K562 (cell line): Measurements from ENCODE around the gene HOXB3. TPM values are rescaled to one million over a fixed set of nuclear protein-coding genes. Genes with fewer than 3 reads are reported as not detected.

Experiments
- HDGF ChIP-seq: fragments of 450-650 bp; IDR thresholded peaks from 2 replicates; pipeline ENCODE4 v1.6.1; 2016
- HMGXB4 ChIP-seq: sonication (generic); formaldehyde crosslinking; IDR thresholded peaks from 2 replicates; pipeline ENCODE4 v1.8.1; 2023; ENCODE audit warnings: mild to moderate bottlenecking, missing genetic modification reagents
- L3MBTL2 ChIP-seq: fragments of 450-650 bp; IDR thresholded peaks from 2 replicates; pipeline ENCODE4 v1.6.1; 2016; ENCODE audit warnings: mild to moderate bottlenecking, moderate library complexity
- NR2F6 ChIP-seq: fragments of 450-650 bp; formaldehyde crosslinking; IDR thresholded peaks from 2 replicates; pipeline ENCODE4 v1.4.0; 2020; ENCODE audit warnings: mild to moderate bottlenecking
- NR4A1 ChIP-seq, 2 experiments: fragments of 250-450 bp in 1 of 2; fragments of 450-650 bp in 1 of 2; sonication (Bioruptor Pico) in 1 of 2; IDR thresholded peaks; 2 replicates each; pipeline versions ENCODE4 v1.4.0 to v1.6.1; 2016 to 2020; ENCODE audit warnings: mild to moderate bottlenecking in 2 of 2, missing compliant biosample characterization in 1 of 2, missing genetic modification characterization in 1 of 2, moderate library complexity in 1 of 2
- REST ChIP-seq, 2 experiments: fragments of 450-650 bp; formaldehyde crosslinking in 1 of 2; IDR thresholded peaks; 2 replicates each; pipeline versions ENCODE4 v1.4.0 to v1.6.1; 2014 to 2020; ENCODE audit warnings: mild to moderate bottlenecking in 2 of 2, borderline replicate concordance in 1 of 2, low read depth in 1 of 2
- RFX5 ChIP-seq: IDR thresholded peaks from 2 replicates; pipeline ENCODE4 v1.6.1; 2011; ENCODE audit warnings: low read depth, mild to moderate bottlenecking, improper control_type of control experiment, low read length
- SAP30 ChIP-seq: fragments of 200-600 bp; sonication (generic); IDR thresholded peaks from 2 replicates; pipeline ENCODE4 v1.6.1; 2012; ENCODE audit warnings: borderline replicate concordance, low read depth, mild to moderate bottlenecking, moderate library complexity, low read length, control low read depth, inconsistent platforms; ENCODE audit not compliant: insufficient read depth, poor library complexity, severe bottlenecking
- YY1 ChIP-seq, 3 experiments: IDR thresholded peaks; 2 replicates each; pipeline ENCODE4 v1.6.1; 2011; ENCODE audit warnings: low read length in 2 of 3, mild to moderate bottlenecking in 2 of 3, moderate library complexity in 2 of 3, borderline replicate concordance in 1 of 3, control low read depth in 1 of 3, low read depth in 1 of 3; ENCODE audit not compliant: insufficient read depth in 3 of 3, insufficient replicate concordance in 2 of 3, control insufficient read depth in 1 of 3, insufficient read length in 1 of 3; ENCODE audit errors: extremely low read depth in 1 of 3
- ZNF436 ChIP-seq: fragments of 250-450, 450-650 bp; sonication (Bioruptor Pico); formaldehyde crosslinking; IDR thresholded peaks from 2 replicates; pipeline ENCODE4 v1.7.0; 2020; ENCODE audit warnings: mild to moderate bottlenecking
- ZNF740 ChIP-seq, 3 experiments: fragments of 200-800 bp in 1 of 3; sonication (Bioruptor generic) in 1 of 3; sonication (generic) in 1 of 3; formaldehyde crosslinking in 1 of 3; IDR thresholded peaks; 2 replicates each; pipeline versions ENCODE4 v1.6.1 to v1.8.0; 2016 to 2022; ENCODE audit warnings: mild to moderate bottlenecking in 2 of 3, missing compliant biosample characterization in 2 of 3, missing genetic modification characterization in 2 of 3, missing genetic modification reagents in 1 of 3
- ZSCAN29 ChIP-seq: fragments of 450-650 bp; IDR thresholded peaks from 2 replicates; pipeline ENCODE4 v1.6.1; 2017
- polyA plus RNA-seq, 8 experiments: library from polyadenylated mRNA; depleted of rRNA in 4 of 8; stranded (reverse) in 5 of 8; unstranded in 3 of 8; fragments of >200 nt; fragmentation: Nextera tagmentation in 2 of 8; fragmentation: Illumina TruSeq in 1 of 8; extraction: Ambion mirVana in 2 of 8; extraction: Trizol in 1 of 8; gene quantifications; 2 replicates each; pipeline versions ENCODE4 v1.2.1 to v1.2.3, GENCODE V29; 2011 to 2014; ENCODE audit warnings: inconsistent platforms in 1 of 8, missing spikeins in 1 of 8
- total RNA-seq, 7 experiments: library from RNA; depleted of rRNA in 6 of 7; stranded (reverse); fragments of >200 nt in 6 of 7; fragmentation: Illumina TruSeq in 2 of 7; extraction: Trizol in 2 of 7; gene quantifications; 2 replicates each; pipeline versions ENCODE4 v1.2.1 to v1.2.3, GENCODE V29; 2011 to 2021; ENCODE audit warnings: low replicate concordance in 1 of 7

HOXB3 gene
- total and polyA plus RNA-seq, 9 of the 15 experiments (the other 6 are each of a cell fraction or from before 2014, with no cell fraction given) = 2.4 to 41.3 (median 20.2) TPM

- TF ChIP-seq YY1 (IDR thresholded peaks at IDR 0.05; ENCODE audit: borderline replicate concordance in 1 of 3, control insufficient read depth in 1 of 3, extremely low read depth in 1 of 3, insufficient read depth in 3 of 3, insufficient read length in 1 of 3, insufficient replicate concordance in 2 of 3, low read depth in 1 of 3, low read length in 2 of 3) = no peak
- no peak for TF ChIP-seq REST (IDR thresholded peaks at IDR 0.05; ENCODE audit: borderline replicate concordance)
- no peak for TF ChIP-seq REST (CRISPR knock-in tag; IDR thresholded peaks at IDR 0.05; ENCODE audit: low read depth)
- no peak for TF ChIP-seq HDGF
- no peak for TF ChIP-seq NR2F6 (CRISPR knock-in tag)
- TF ChIP-seq SAP30 = peak; percentile 34
- TF ChIP-seq L3MBTL2 = peak; percentile 53
- TF ChIP-seq RFX5 = no peak
- no peak; the same call in 1 of the 2 replicates for TF ChIP-seq ZNF740 (CRISPR knock-in tag; IDR thresholded peaks at IDR 0.05)
- 0 out of 4 replicates have a peak, but pooled peaks of 1 of the 2 experiments have one; percentile 13 for TF ChIP-seq ZNF740 (tag; IDR thresholded peaks at IDR 0.05)
- no peak for TF ChIP-seq NR4A1 (CRISPR knock-in tag; IDR thresholded peaks at IDR 0.05)
- TF ChIP-seq NR4A1 (tag; IDR thresholded peaks at IDR 0.05) = no peak
- no peak for TF ChIP-seq ZSCAN29
- TF ChIP-seq HMGXB4 (CRISPR knock-in tag) = no peak
- TF ChIP-seq ZNF436 (CRISPR knock-in tag) = no peak
These were observed 40.2 kb upstream of the HOXB3 start (continued) for GRCh38 chr17:48630009-48630924.
